H9 (cell line): ENCODE results near the gene ARID1B. TPM values are rescaled to one million over a fixed set of nuclear protein-coding genes. Genes with fewer than 3 reads are reported as not detected.

Source experiments
- DNase-seq: peaks from one replicate; pipeline ENCODE4 v3.0.0-alpha.2; 2017
- H2AFZ ChIP-seq: one replicate; pipeline ENCODE4 v1.6.1; 2013; ENCODE audit warnings: mild to moderate bottlenecking, low read length, control low read depth, moderate library complexity
- H2AK5ac ChIP-seq: 2 replicates; pipeline ENCODE4 v1.6.1; 2013; ENCODE audit warnings: low read length, control low read depth, mixed read lengths; ENCODE audit not compliant: insufficient read length
- H2BK120ac ChIP-seq: one replicate; pipeline ENCODE4 v1.6.1; 2013; ENCODE audit warnings: low read depth, mild to moderate bottlenecking, low read length, control low read depth, inconsistent platforms; ENCODE audit not compliant: poor library complexity, severe bottlenecking
- H2BK12ac ChIP-seq: 2 replicates; pipeline ENCODE4 v1.6.1; 2013; ENCODE audit warnings: low read length, control low read depth, mixed read lengths, low read depth; ENCODE audit not compliant: insufficient read length
- H2BK15ac ChIP-seq: 2 replicates; pipeline ENCODE4 v1.6.1; 2013; ENCODE audit warnings: low read depth, low read length, control low read depth
- H2BK20ac ChIP-seq: one replicate; pipeline ENCODE4 v1.6.1; 2013; ENCODE audit warnings: low read depth, mild to moderate bottlenecking, low read length, control low read depth, inconsistent platforms; ENCODE audit not compliant: poor library complexity, severe bottlenecking
- H2BK5ac ChIP-seq: 2 replicates; pipeline ENCODE4 v1.6.1; 2013; ENCODE audit warnings: low read length, control low read depth, mixed read lengths; ENCODE audit not compliant: insufficient read length
- H3K14ac ChIP-seq: 2 replicates; pipeline ENCODE4 v1.6.1; 2013; ENCODE audit warnings: low read length, control low read depth; ENCODE audit not compliant: insufficient read depth
- H3K18ac ChIP-seq: 2 replicates; pipeline ENCODE4 v1.6.1; 2013; ENCODE audit warnings: low read depth, mild to moderate bottlenecking, mixed read lengths, low read length, control low read depth; ENCODE audit not compliant: insufficient read length
- H3K23ac ChIP-seq: 2 replicates; pipeline ENCODE4 v1.6.1; 2013; ENCODE audit warnings: low read length, control low read depth, mixed read lengths, low read depth; ENCODE audit not compliant: insufficient read length
- H3K23me2 ChIP-seq: 2 replicates; pipeline ENCODE4 v1.6.1; 2013; ENCODE audit warnings: low read depth, mild to moderate bottlenecking, mixed read lengths, low read length, control low read depth; ENCODE audit not compliant: insufficient read length, poor library complexity, severe bottlenecking
- H3K27ac ChIP-seq: 2 replicates; pipeline ENCODE4 v1.5.1; 2013; ENCODE audit warnings: low read length, control low read depth, mixed read lengths, low read depth; ENCODE audit not compliant: insufficient read length
- H3K27me3 ChIP-seq: 2 replicates; pipeline ENCODE4 v1.6.1; 2013; ENCODE audit warnings: low read length, control low read depth, inconsistent platforms; ENCODE audit not compliant: insufficient read depth
- H3K4ac ChIP-seq: 2 replicates; pipeline ENCODE4 v1.6.1; 2013; ENCODE audit warnings: low read depth, mild to moderate bottlenecking, control low read depth, inconsistent platforms, low read length, moderate library complexity
- H3K4me1 ChIP-seq: 2 replicates; pipeline ENCODE4 v1.6.1; 2013; ENCODE audit warnings: low read length, control low read depth, inconsistent platforms; ENCODE audit not compliant: insufficient read depth
- H3K4me2 ChIP-seq: 2 replicates; pipeline ENCODE4 v1.6.1; 2013; ENCODE audit warnings: low read length, control low read depth, mixed read lengths; ENCODE audit not compliant: insufficient read length, insufficient read depth
- H3K56ac ChIP-seq: 2 replicates; pipeline ENCODE4 v1.6.1; 2013; ENCODE audit warnings: low read depth, mild to moderate bottlenecking, mixed read lengths, low read length, control low read depth; ENCODE audit not compliant: insufficient read length
- H3K79me1 ChIP-seq: 2 replicates; pipeline ENCODE4 v1.6.1; 2013; ENCODE audit warnings: low read depth, mild to moderate bottlenecking, moderate library complexity, low read length, control low read depth, inconsistent platforms; ENCODE audit not compliant: insufficient read depth, poor library complexity, severe bottlenecking
- H3K79me2 ChIP-seq: 2 replicates; pipeline ENCODE4 v1.6.1; 2013; ENCODE audit warnings: low read length, control low read depth, inconsistent platforms; ENCODE audit not compliant: insufficient read depth
- H3K9ac ChIP-seq: 2 replicates; pipeline ENCODE4 v1.6.1; 2013; ENCODE audit warnings: low read length, control low read depth, mixed read lengths; ENCODE audit not compliant: insufficient read length; ENCODE audit errors: extremely low read depth
- H3K9me3 ChIP-seq: one replicate; pipeline ENCODE4 v1.6.1; 2013; ENCODE audit warnings: low read depth, low read length, inconsistent platforms; ENCODE audit not compliant: control insufficient read depth
- H3T11ph ChIP-seq: one replicate; pipeline ENCODE4 v1.6.1; 2013; ENCODE audit warnings: mild to moderate bottlenecking, low read length, control low read depth, inconsistent platforms
- H4K20me1 ChIP-seq: one replicate; pipeline ENCODE4 v1.6.1; 2013; ENCODE audit not compliant: control insufficient read depth, insufficient read length, insufficient read depth
- H4K5ac ChIP-seq: 2 replicates; pipeline ENCODE4 v1.6.1; 2013; ENCODE audit warnings: low read depth, mild to moderate bottlenecking, mixed read lengths, low read length, control low read depth; ENCODE audit not compliant: insufficient read length
- H4K8ac ChIP-seq: replicated peaks from 2 replicates; pipeline ENCODE4 v1.6.1; 2013; ENCODE audit warnings: low read length, control low read depth, mixed read lengths, low read depth; ENCODE audit not compliant: insufficient read length
- H4K91ac ChIP-seq: 2 replicates; pipeline ENCODE4 v1.6.1; 2013; ENCODE audit warnings: low read depth, mild to moderate bottlenecking, moderate library complexity, mixed read lengths, low read length, control low read depth; ENCODE audit not compliant: insufficient read length
- H3K27ac Mint-ChIP-seq, 3 experiments: 2 replicates in 2 of 3; 3 replicates in 1 of 3; pipeline ENCODE4 v1.8.0; 2020 to 2021; ENCODE audit warnings: mixed read lengths in 3 of 3, mild to moderate bottlenecking in 1 of 3, moderate library complexity in 1 of 3
- H3K27me3 Mint-ChIP-seq: 2 replicates; pipeline ENCODE4 v1.8.0; 2021; ENCODE audit warnings: low read depth, mild to moderate bottlenecking, moderate library complexity, mixed read lengths
- H3K36me3 Mint-ChIP-seq, 3 experiments: 2 replicates in 2 of 3; 3 replicates in 1 of 3; pipeline ENCODE4 v1.8.0; 2020 to 2021; ENCODE audit warnings: low read depth in 3 of 3, mixed read lengths in 3 of 3; ENCODE audit not compliant: insufficient read depth in 1 of 3
- H3K4me1 Mint-ChIP-seq, 2 experiments: 2 replicates each; pipeline ENCODE4 v1.8.0; 2020; ENCODE audit warnings: mixed read lengths in 2 of 2
- H3K4me3 Mint-ChIP-seq, 2 experiments: 2 replicates in 1 of 2; 3 replicates in 1 of 2; pipeline ENCODE4 v1.8.0; 2020 to 2021; ENCODE audit warnings: mild to moderate bottlenecking in 2 of 2, mixed read lengths in 2 of 2, moderate library complexity in 1 of 2
- H3K9me3 Mint-ChIP-seq, 2 experiments: 2 replicates in 1 of 2; 3 replicates in 1 of 2; pipeline ENCODE4 v1.8.0; 2020; ENCODE audit warnings: mild to moderate bottlenecking in 2 of 2, mixed read lengths in 2 of 2, moderate library complexity in 1 of 2
- CTCF ChIP-seq: fragments of 200-600 bp; sonication (generic); conservative IDR thresholded peaks from 3 replicates; pipeline ENCODE4 v1.8.0; 2021; ENCODE audit warnings: antibody characterized with exemption, mild to moderate bottlenecking
- WGBS: extraction: QIAGEN DNeasy Blood & Tissue Kit; methylation state at CpG from one replicate; pipeline ENCODE4 v1.1.7; 2013; ENCODE audit warnings: missing lambda C conversion rate, low lambda C conversion rate, mixed read lengths; ENCODE audit not compliant: insufficient read length; ENCODE audit errors: extremely low coverage; 5-methylcytosine and 5-hydroxymethylcytosine counted together
- total RNA-seq: library from RNA; stranded (reverse); gene quantifications from 2 replicates; pipeline ENCODE4 v1.2.1, GENCODE V29; 2021

Gene ARID1B
- total RNA-seq, 1 experiment from 2014 or later: 88.2 TPM

DNA sequence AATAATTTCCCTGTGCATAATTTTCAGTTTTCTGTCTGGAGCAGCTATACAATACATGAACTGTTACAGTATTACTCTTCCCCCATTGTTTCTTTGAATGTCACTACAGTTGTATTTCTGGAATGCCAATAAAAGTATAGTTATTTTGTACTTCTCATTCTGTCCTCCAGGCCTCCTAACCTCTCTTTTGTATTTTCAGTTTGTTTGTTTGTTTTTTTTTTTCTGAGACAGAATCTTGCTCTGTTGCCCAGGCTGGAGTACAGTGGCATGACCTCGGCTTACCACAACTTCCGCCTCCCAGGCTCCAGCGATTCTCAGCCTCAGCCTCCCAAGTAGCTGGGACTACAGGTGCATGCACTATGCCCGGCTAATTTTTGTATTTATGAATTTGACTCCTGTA, 16.8 kb upstream of the ARID1B start:
- DNase-seq: no peak
- no CpG with 5 or more reads among the region's 4 CpGs for WGBS
- Histone ChIP-seq H2BK20ac (no peak overlapping the region), H4K5ac (no peak overlapping the region), H2AFZ (no peak overlapping the region), H2BK12ac (no peak overlapping the region), H3K23me2 (no peaks in the 10 kb centered on the region), H2BK15ac (no peak overlapping the region), H3K9ac (no peak overlapping the region), H3K79me2 (no peaks in the 10 kb centered on the region), H2BK120ac (no peak overlapping the region), H2BK5ac (no peak overlapping the region), H3K9me3 (no peaks in the 10 kb centered on the region), H3T11ph (no peak overlapping the region), H4K8ac (no peak overlapping the region), H3K4me2 (no peak overlapping the region), H3K4ac (no peak overlapping the region), H3K14ac (no peak overlapping the region), H4K20me1 (no peaks in the 10 kb centered on the region), H3K56ac (no peak overlapping the region), H3K79me1 (no peaks in the 10 kb centered on the region), H2AK5ac (no peak overlapping the region), H3K23ac (no peak overlapping the region), H3K18ac (no peak overlapping the region), H3K27me3 (no peaks in the 10 kb centered on the region), H3K4me1 (no peaks in the 10 kb centered on the region), H4K91ac (no peak overlapping the region), H3K27ac (no peak overlapping the region)
- no peak for TF ChIP-seq CTCF
- no peaks in the 10 kb centered on the region for H3K36me3 Mint-ChIP-seq
- H3K27ac Mint-ChIP-seq: no peak overlapping the region
- no peak overlapping the region for H3K4me3 Mint-ChIP-seq
- H3K27me3 Mint-ChIP-seq: no peaks in the 10 kb centered on the region
- no peaks in the 10 kb centered on the region for H3K4me1 Mint-ChIP-seq
- H3K9me3 Mint-ChIP-seq: no peaks in the 10 kb centered on the region
